Testis (tissue), 3 donors: ENCODE data around the gene HOXD11. TPM values are rescaled to one million over a fixed set of nuclear protein-coding genes. Genes with fewer than 3 reads are reported as not detected.

Source experiments
- DNase-seq: peaks from one replicate; pipeline ENCODE4 v3.0.0-alpha.2; 2019
- H3K27ac ChIP-seq, 2 donors: fragments of 200-600 bp; sonication (generic); one replicate each; pipeline ENCODE4 v1.5.1; 2019
- H3K27me3 ChIP-seq: fragments of 200-600 bp; sonication (generic); one replicate; pipeline ENCODE4 v1.5.1; 2019
- H3K36me3 ChIP-seq: fragments of 200-600 bp; sonication (generic); one replicate; pipeline ENCODE4 v1.5.1; 2017; ENCODE audit warnings: low read depth; ENCODE audit errors: missing control alignments
- H3K4me1 ChIP-seq: fragments of 200-600 bp; sonication (generic); one replicate; pipeline ENCODE4 v1.5.1; 2019
- H3K4me3 ChIP-seq, 2 donors: fragments of 200-600 bp; sonication (generic); one replicate each; pipeline ENCODE4 v1.5.1; 2017 to 2019
- H3K9me3 ChIP-seq: fragments of 200-600 bp; sonication (generic); one replicate; pipeline ENCODE4 v1.5.1; 2017
- CTCF ChIP-seq, 3 experiments: fragments of 450-650 bp in 2 of 3; fragments of 200-600 bp in 1 of 3; sonication (generic) in 1 of 3; IDR thresholded peaks; one replicate each; pipeline ENCODE4 v1.5.1; 2016 to 2019; ENCODE audit warnings: antibody characterized with exemption in 3 of 3, mild to moderate bottlenecking in 2 of 3, moderate library complexity in 1 of 3
- POLR2A ChIP-seq: fragments of 450-650 bp; IDR thresholded peaks from one replicate; pipeline ENCODE4 v1.6.1; 2017; ENCODE audit warnings: antibody characterized with exemption, mild to moderate bottlenecking, moderate library complexity
- WGBS, 2 donors: methylation state at CpG; one replicate each; pipeline ENCODE4 v1.1.5; 2018; 5-methylcytosine and 5-hydroxymethylcytosine counted together
- intact Hi-C: fragments of 100-400 bp; cut with DNase I; formaldehyde crosslinking; loops from one replicate; pipeline ENCODE4 v1.15.1; 2023; ENCODE audit warnings: low total_unique reads
- polyA plus RNA-seq: library from polyadenylated mRNA; stranded (reverse); fragments of 350-450 nt; fragmentation: Illumina TruSeq; extraction: RNeasy Lipid Tissue Mini Kit (QIAGEN cat#74804); gene quantifications from one replicate; pipeline ENCODE4 v1.2.3, GENCODE V29; 2014; ENCODE audit warnings: low read depth, low replicate concordance; ENCODE audit not compliant: insufficient read depth
- total RNA-seq, 2 donors: library from RNA; depleted of rRNA; stranded (reverse); fragments of >200 nt; gene quantifications; one replicate each; pipeline ENCODE4 v1.2.3, GENCODE V29; 2016

The HOXD11 gene
- total and polyA plus RNA-seq, 3 donors from 2014 or later: 0.29 to 1.7 (median 0.62) TPM

GRCh38 chr2:176074919-176075425 is 32.1 kb upstream of the HOXD11 start:
- Histone ChIP-seq H3K4me3 (peak overlapping the region in 1 of 2 donors; percentile 14), H3K27ac (no peak overlapping the region), H3K36me3 (no peaks in the 10 kb centered on the region), H3K27me3 (no peaks in the 10 kb centered on the region), H3K9me3 (no peaks in the 10 kb centered on the region), H3K4me1 (no peaks in the 10 kb centered on the region)
- 22 to 36% methylated on average over 7 of the region's 7 CpGs for WGBS, 2 donors
- intact Hi-C loops: no loop called here
- no peak for DNase-seq
- TF ChIP-seq CTCF (IDR thresholded peaks at IDR 0.05) (no peak), POLR2A (no peak)

GRCh38 chr2:176075481-176075880 is 31.6 kb upstream of the HOXD11 start:
- H3K4me3 ChIP-seq: peak overlapping the region in 1 of 2 donors; percentile 14
- H3K36me3 ChIP-seq: no peaks in the 10 kb centered on the region
- no peak for TF ChIP-seq CTCF (IDR thresholded peaks at IDR 0.05)
- no peak for TF ChIP-seq POLR2A
- H3K4me1 ChIP-seq: no peaks in the 10 kb centered on the region
- WGBS, 2 donors: 12 to 16% methylated on average over 15 of the region's 15 CpGs
- intact Hi-C loops: no loop called here
- H3K27me3 ChIP-seq: no peaks in the 10 kb centered on the region
- DNase-seq: peak; percentile 61
- no peaks in the 10 kb centered on the region for H3K9me3 ChIP-seq
- no peak overlapping the region for H3K27ac ChIP-seq

- DNase-seq: no peak
- no peak overlapping the region for H3K27ac ChIP-seq
- no peaks in the 10 kb centered on the region for H3K4me1 ChIP-seq
- WGBS, 2 donors: 11 to 15% methylated on average over 7 of the region's 7 CpGs
- H3K36me3 ChIP-seq: no peaks in the 10 kb centered on the region
- TF ChIP-seq POLR2A (no peak), CTCF (IDR thresholded peaks at IDR 0.05) (no peak)
- H3K4me3 ChIP-seq: peak overlapping the region in 1 of 2 donors; percentile 14
- no peaks in the 10 kb centered on the region for H3K9me3 ChIP-seq
- no peaks in the 10 kb centered on the region for H3K27me3 ChIP-seq
- intact Hi-C loops: no loop called here
Measured at GRCh38 chr2:176076063-176076462, 31.0 kb upstream of the HOXD11 start.

GRCh38 chr2:176076796-176077195 is 30.3 kb upstream of the HOXD11 start:
- Histone ChIP-seq H3K4me3 (no peak overlapping the region), H3K36me3 (no peaks in the 10 kb centered on the region), H3K9me3 (no peaks in the 10 kb centered on the region), H3K4me1 (no peaks in the 10 kb centered on the region), H3K27ac (no peak overlapping the region), H3K27me3 (no peaks in the 10 kb centered on the region)
- intact Hi-C loops: no loop called here
- no peak for DNase-seq
- TF ChIP-seq POLR2A (no peak), CTCF (IDR thresholded peaks at IDR 0.05) (no peak)
- WGBS, 2 donors: 33 to 47% methylated on average over 2 of the region's 2 CpGs

GRCh38 chr2:176078541-176079284 is 28.4 kb upstream of the HOXD11 start:
- WGBS, 2 donors: 8 to 10% methylated on average over 25 of the region's 25 CpGs
- intact Hi-C loops: no loop called here
- TF ChIP-seq CTCF (IDR thresholded peaks at IDR 0.05) (no peak), POLR2A (no peak)
- Histone ChIP-seq H3K9me3 (no peaks in the 10 kb centered on the region), H3K4me3 (peak overlapping the region; percentile 46 to 50), H3K27ac (no peak overlapping the region), H3K27me3 (no peaks in the 10 kb centered on the region), H3K36me3 (no peaks in the 10 kb centered on the region), H3K4me1 (no peaks in the 10 kb centered on the region)
- no peak for DNase-seq
